Measurements from ENCODE around the gene SYTL2. TPM values are rescaled to one million over a fixed set of nuclear protein-coding genes. Genes with fewer than 3 reads are reported as not detected.
A peak's percentile ranks its signal among the peaks of the same experiment; 100 is the strongest.

The SYTL2 gene
- total RNA-seq, 1 donor: 10.8 TPM

DNA sequence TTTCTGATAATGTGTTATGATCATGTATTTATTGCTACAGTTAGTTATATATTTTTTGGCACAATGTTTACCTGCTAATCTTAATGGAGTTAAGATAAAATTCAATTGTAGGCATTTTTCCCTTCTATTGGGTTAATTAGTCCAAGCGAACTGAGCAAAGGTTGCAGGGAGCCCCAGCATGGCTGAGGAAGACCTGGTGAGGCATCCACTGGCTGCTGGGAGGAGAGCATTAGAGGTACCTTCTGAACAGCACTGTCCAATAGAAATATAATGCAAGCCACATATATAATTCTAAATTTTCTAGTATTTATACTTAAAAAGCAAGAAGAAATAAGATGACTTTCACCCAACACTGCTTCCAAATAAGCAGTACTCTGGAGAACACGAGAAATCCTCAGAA lies 163.9 kb downstream of the SYTL2 start:
- peak overlapping the region; percentile 85 for H3K4me3 ChIP-seq (ENCODE audit: low read depth, low read length)
- DNase-seq (ENCODE audit: low read depth): no peak
- TF ChIP-seq, protein P1, sequence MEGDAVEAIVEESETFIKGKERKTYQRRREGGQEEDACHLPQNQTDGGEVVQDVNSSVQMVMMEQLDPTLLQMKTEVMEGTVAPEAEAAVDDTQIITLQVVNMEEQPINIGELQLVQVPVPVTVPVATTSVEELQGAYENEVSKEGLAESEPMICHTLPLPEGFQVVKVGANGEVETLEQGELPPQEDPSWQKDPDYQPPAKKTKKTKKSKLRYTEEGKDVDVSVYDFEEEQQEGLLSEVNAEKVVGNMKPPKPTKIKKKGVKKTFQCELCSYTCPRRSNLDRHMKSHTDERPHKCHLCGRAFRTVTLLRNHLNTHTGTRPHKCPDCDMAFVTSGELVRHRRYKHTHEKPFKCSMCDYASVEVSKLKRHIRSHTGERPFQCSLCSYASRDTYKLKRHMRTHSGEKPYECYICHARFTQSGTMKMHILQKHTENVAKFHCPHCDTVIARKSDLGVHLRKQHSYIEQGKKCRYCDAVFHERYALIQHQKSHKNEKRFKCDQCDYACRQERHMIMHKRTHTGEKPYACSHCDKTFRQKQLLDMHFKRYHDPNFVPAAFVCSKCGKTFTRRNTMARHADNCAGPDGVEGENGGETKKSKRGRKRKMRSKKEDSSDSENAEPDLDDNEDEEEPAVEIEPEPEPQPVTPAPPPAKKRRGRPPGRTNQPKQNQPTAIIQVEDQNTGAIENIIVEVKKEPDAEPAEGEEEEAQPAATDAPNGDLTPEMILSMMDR (IDR thresholded peaks at IDR 0.05; ENCODE audit: insufficient read depth, low read depth, low read length): no peak

Other genes with a start within 250 kb of the SYTL2 start
- gene DLG2, start 183.8 kb downstream of the SYTL2 start, total RNA-seq: 1.3 TPM in 2 replicates
- 67.0 and 73.0 TPM in 2 replicates for gene TMEM126B, start 182.5 kb downstream of the SYTL2 start, total RNA-seq
- 39.9 and 46.6 TPM in 2 replicates for gene TMEM126A, start 163.2 kb downstream of the SYTL2 start, total RNA-seq
- gene CREBZF, start 146.0 kb downstream of the SYTL2 start, total RNA-seq: 41.5 and 49.9 TPM in 2 replicates
- 2.6 and 3.9 TPM in 2 replicates for gene CCDC89, start 124.9 kb downstream of the SYTL2 start, total RNA-seq
- gene CCDC83, start 44.2 kb upstream of the SYTL2 start, total RNA-seq: not detected in 2 replicates

All from fibroblast of villous mesenchyme (primary cell).